NCI-H1930 (cell line): ENCODE results near the gene CTU2.

Experiments
- DNase-seq, 2 experiments: peaks; one replicate each; lab custom pipeline; 2025; lab: John Stamatoyannopoulos, UW

The CTU2 gene

GRCh38 chr16:88730632-88731607 is 24.6 kb downstream of the CTU2 start:
- DNase-seq, result no peak

- DNase-seq, result no peak
Measured at GRCh38 chr16:88731699-88732098, 25.4 kb downstream of the CTU2 start.

- no peak for DNase-seq
Measured at GRCh38 chr16:88732172-88732960, 26.1 kb downstream of the CTU2 start.

GRCh38 chr16:88732961-88733294 is 26.6 kb downstream of the CTU2 start:
- DNase-seq, result no peak

- no peak for DNase-seq
Measured at GRCh38 chr16:88733630-88734360, 27.5 kb downstream of the CTU2 start.

- no peak for DNase-seq
Measured at GRCh38 chr16:88734361-88734728, 28.0 kb downstream of the CTU2 start.

GRCh38 chr16:88735121-88735520 is 28.8 kb downstream of the CTU2 start:
- DNase-seq, result no peak

- DNase-seq, result no peak
Measured at GRCh38 chr16:88735616-88736015, 29.3 kb downstream of the CTU2 start.

- DNase-seq, result no peak
Measured at GRCh38 chr16:88736088-88736487, 29.8 kb downstream of the CTU2 start.

- no peak for DNase-seq
Measured at GRCh38 chr16:88736496-88736895, 30.2 kb downstream of the CTU2 start.

- peak in 1 of 2 experiments; percentile 16 for DNase-seq
Measured at GRCh38 chr16:88737298-88738150, 31.2 kb downstream of the CTU2 start.

GRCh38 chr16:88738151-88739084 is 32.1 kb downstream of the CTU2 start:
- DNase-seq, result no peak

GRCh38 chr16:88739139-88739976 is 33.1 kb downstream of the CTU2 start:
- DNase-seq, result no peak

- DNase-seq, result no peak
Measured at GRCh38 chr16:88739977-88740726, 33.8 kb downstream of the CTU2 start.

- DNase-seq, result no peak
Measured at GRCh38 chr16:88740727-88741055, 34.4 kb downstream of the CTU2 start.

GRCh38 chr16:88741368-88741767 is 35.1 kb downstream of the CTU2 start:
- DNase-seq, result no peak

GRCh38 chr16:88742896-88743605 is 36.7 kb downstream of the CTU2 start:
- DNase-seq, result no peak
